ENCODE results near the gene FOXN1. TPM values are rescaled to one million over a fixed set of nuclear protein-coding genes. Genes with fewer than 3 reads are reported as not detected.

The FOXN1 gene
- total RNA-seq, 1 experiment from 2014 or later, result 0.48 TPM

- no peak for DNase-seq
- no peaks in the 10 kb centered on the region for H3K9me3 Mint-ChIP-seq (ENCODE audit: unreplicated experiment)
- H3K27ac Mint-ChIP-seq (ENCODE audit: unreplicated experiment), result no peak overlapping the region
- Histone ChIP-seq H3K4me3 (ENCODE audit: low read depth, low read length) (no peak overlapping the region), H3K27me3 (replicated peaks; ENCODE audit: control insufficient read depth, insufficient read depth, low read length) (no peaks in the 10 kb centered on the region), H3K9me3 (no peaks in the 10 kb centered on the region), H3K36me3 (ENCODE audit: control insufficient read depth, insufficient read depth, low read length) (no peaks in the 10 kb centered on the region), H3K4me1 (peaks cover 6% of the 10 kb centered on the region; the same call in 1 of the 2 replicates)
- ChIA-PET POLR2A (no interaction called here), CTCF (interaction anchor here (0.6 kb wide), 1 partner anchor 14 kb away, joined by 3 read pairs; no protein-coding TSS in a partner anchor)
- H3K4me1 Mint-ChIP-seq (ENCODE audit: low read depth, unreplicated experiment), result peaks cover 7% of the 10 kb centered on the region
- H3K4me3 Mint-ChIP-seq (ENCODE audit: unreplicated experiment), result no peak overlapping the region
- H3K27me3 Mint-ChIP-seq (ENCODE audit: insufficient read depth, unreplicated experiment), result no peaks in the 10 kb centered on the region
- BruUV-seq (replicated peaks), result no TSS peak
- intact Hi-C loops (cut with micrococcal nuclease; ENCODE audit: unreplicated experiment), result no loop called here
- TF ChIP-seq CTCF (IDR thresholded peaks at IDR 0.05; ENCODE audit: insufficient read depth in 1 of 2, low read depth in 1 of 2, low read length in 1 of 2, severe bottlenecking in 1 of 2, unreplicated experiment in 1 of 2), result no peak
- H3K36me3 Mint-ChIP-seq (ENCODE audit: insufficient read depth, unreplicated experiment), result no peaks in the 10 kb centered on the region
Measured at GRCh38 chr17:28499684-28500357, 6.3 kb upstream of the FOXN1 start.

- DNase-seq, result no peak
- Mint-ChIP-seq H3K27me3 (ENCODE audit: insufficient read depth, unreplicated experiment) (no peaks in the 10 kb centered on the region), H3K36me3 (ENCODE audit: insufficient read depth, unreplicated experiment) (no peaks in the 10 kb centered on the region), H3K4me1 (ENCODE audit: low read depth, unreplicated experiment) (peaks cover 7% of the 10 kb centered on the region), H3K27ac (ENCODE audit: unreplicated experiment) (no peak overlapping the region), H3K9me3 (ENCODE audit: unreplicated experiment) (no peaks in the 10 kb centered on the region), H3K4me3 (ENCODE audit: unreplicated experiment) (no peak overlapping the region)
- Histone ChIP-seq H3K9me3 (no peaks in the 10 kb centered on the region), H3K4me1 (peaks cover 6% of the 10 kb centered on the region; the same call in 1 of the 2 replicates), H3K4me3 (ENCODE audit: low read depth, low read length) (no peak overlapping the region), H3K27me3 (replicated peaks; ENCODE audit: control insufficient read depth, insufficient read depth, low read length) (no peaks in the 10 kb centered on the region), H3K36me3 (ENCODE audit: control insufficient read depth, insufficient read depth, low read length) (no peaks in the 10 kb centered on the region)
- intact Hi-C loops (cut with micrococcal nuclease; ENCODE audit: unreplicated experiment), result no loop called here
- no TSS peak for BruUV-seq (replicated peaks)
- ChIA-PET CTCF (interaction anchor here (0.6 kb wide), 2 partner anchors 44 to 50 kb away, joined by 3 to 9 read pairs; no protein-coding TSS in a partner anchor), POLR2A (no interaction called here)
- TF ChIP-seq CTCF (IDR thresholded peaks at IDR 0.05; ENCODE audit: insufficient read depth in 1 of 2, low read depth in 1 of 2, low read length in 1 of 2, severe bottlenecking in 1 of 2, unreplicated experiment in 1 of 2), result no peak
Measured at GRCh38 chr17:28500712-28501379, 5.3 kb upstream of the FOXN1 start.

DNA sequence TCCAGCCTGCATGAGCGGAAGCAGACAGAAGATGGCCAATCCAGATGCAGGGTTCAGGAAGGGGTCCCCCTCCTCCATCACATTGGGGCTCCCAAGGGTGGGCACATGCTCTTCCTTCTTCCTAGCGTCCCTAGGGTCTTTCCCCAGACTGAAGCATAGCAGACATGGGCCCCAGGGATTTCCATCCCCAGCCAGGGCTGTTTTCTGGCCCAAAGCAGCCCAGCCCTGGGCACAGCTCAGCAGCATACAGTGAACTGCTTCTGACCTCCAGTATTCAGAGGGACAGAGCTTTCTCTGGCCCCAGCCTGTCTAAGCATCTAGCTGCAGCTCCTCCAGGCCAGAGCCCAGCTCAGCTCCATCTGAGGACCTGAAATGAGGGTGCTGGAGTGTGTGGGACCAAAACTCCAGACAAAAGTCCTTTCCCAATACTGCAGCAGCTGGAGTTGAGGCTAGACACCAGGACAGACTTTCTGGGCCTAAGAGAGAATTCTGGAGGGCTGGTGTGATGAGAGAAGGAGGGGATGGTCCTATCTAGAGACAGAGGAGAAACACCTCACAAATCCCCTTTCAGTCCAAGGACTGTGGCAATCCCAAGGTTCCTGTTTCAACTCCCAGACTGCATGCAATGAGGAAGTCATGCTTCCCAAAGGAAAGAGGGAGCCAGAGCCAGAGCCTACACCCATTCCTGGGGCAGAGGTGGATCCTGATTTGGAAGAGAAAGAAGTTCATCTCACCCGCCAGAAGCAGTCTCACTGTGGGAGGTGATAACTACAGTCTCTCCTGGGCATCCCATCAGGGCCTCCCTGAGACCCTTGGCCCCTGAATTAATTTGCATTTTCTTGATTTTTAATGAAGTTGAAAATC, 4.5 kb upstream of the FOXN1 start:
- H3K36me3 ChIP-seq (ENCODE audit: control insufficient read depth, insufficient read depth, low read length), result no peaks in the 10 kb centered on the region
- peaks cover 6% of the 10 kb centered on the region; the same call in 1 of the 2 replicates for H3K4me1 ChIP-seq
- Mint-ChIP-seq H3K27me3 (ENCODE audit: insufficient read depth, unreplicated experiment) (no peaks in the 10 kb centered on the region), H3K4me3 (ENCODE audit: unreplicated experiment) (no peak overlapping the region), H3K36me3 (ENCODE audit: insufficient read depth, unreplicated experiment) (no peaks in the 10 kb centered on the region), H3K4me1 (ENCODE audit: low read depth, unreplicated experiment) (peaks cover 7% of the 10 kb centered on the region), H3K9me3 (ENCODE audit: unreplicated experiment) (no peaks in the 10 kb centered on the region), H3K27ac (ENCODE audit: unreplicated experiment) (no peak overlapping the region)
- H3K27me3 ChIP-seq (replicated peaks; ENCODE audit: control insufficient read depth, insufficient read depth, low read length), result no peaks in the 10 kb centered on the region
- CTCF ChIA-PET, result interaction anchor here (0.6 kb wide), 2 partner anchors 43 to 49 kb away, joined by 3 to 9 read pairs; no protein-coding TSS in a partner anchor
- no TSS peak for BruUV-seq (replicated peaks)
- DNase-seq, result no peak
- intact Hi-C loops (cut with micrococcal nuclease; ENCODE audit: unreplicated experiment), result no loop called here
- TF ChIP-seq CTCF (IDR thresholded peaks at IDR 0.05; ENCODE audit: insufficient read depth in 1 of 2, low read depth in 1 of 2, low read length in 1 of 2, severe bottlenecking in 1 of 2, unreplicated experiment in 1 of 2), result no peak
- no peaks in the 10 kb centered on the region for H3K9me3 ChIP-seq
- no peak overlapping the region for H3K4me3 ChIP-seq (ENCODE audit: low read depth, low read length)
- POLR2A ChIA-PET, result no interaction called here
